ENCODE results near the gene OR2Z1.

Gene OR2Z1

GRCh38 chr19:8721334-8721733 is at the start of gene OR2Z1:
TSS of gene OR2Z1 (plus strand) at chr19:8721634. CDS start at chr19:8731029, 9,395 bp downstream.
- intact Hi-C loops (cut with DNase I): no loop called here
- DNase-seq: no peak

- intact Hi-C loops (cut with DNase I): no loop called here
- DNase-seq: no peak
Observed at GRCh38 chr19:8673276-8673891, 48.0 kb upstream of the OR2Z1 start.

- intact Hi-C loops (cut with DNase I): no loop called here
- no peak for DNase-seq
Observed at GRCh38 chr19:8675066-8675465, 46.4 kb upstream of the OR2Z1 start.

GRCh38 chr19:8678244-8678807 is 43.1 kb upstream of the OR2Z1 start:
- intact Hi-C loops (cut with DNase I): no loop called here

GRCh38 chr19:8680676-8681344 is 40.6 kb upstream of the OR2Z1 start:
- intact Hi-C loops (cut with DNase I): no loop called here
- no peak for DNase-seq

More at GRCh38 chr19:8678244-8678807, 43.1 kb upstream of the OR2Z1 start:
- no peak for DNase-seq

GRCh38 chr19:8681345-8682029 is 39.9 kb upstream of the OR2Z1 start:
- intact Hi-C loops (cut with DNase I): no loop called here
- no peak for DNase-seq

- DNase-seq: no peak
- intact Hi-C loops (cut with DNase I): no loop called here
Observed at GRCh38 chr19:8682472-8682871, 39.0 kb upstream of the OR2Z1 start.

- no peak for DNase-seq
- intact Hi-C loops (cut with DNase I): no loop called here
Observed at GRCh38 chr19:8682931-8683330, 38.5 kb upstream of the OR2Z1 start.

- DNase-seq: peak in 1 of 42 donors; percentile 10
- intact Hi-C loops (cut with DNase I): no loop called here
Observed at GRCh38 chr19:8684001-8684902, 37.2 kb upstream of the OR2Z1 start.

GRCh38 chr19:8686549-8686948 is 34.9 kb upstream of the OR2Z1 start:
- DNase-seq: peak in 1 of 42 donors; percentile 9
- intact Hi-C loops (cut with DNase I): no loop called here

- peak in 1 of 42 donors; percentile 25 for DNase-seq
- intact Hi-C loops (cut with DNase I): no loop called here
Observed at GRCh38 chr19:8688930-8689329, 32.5 kb upstream of the OR2Z1 start.

GRCh38 chr19:8690753-8691539 is 30.5 kb upstream of the OR2Z1 start:
- no peak for DNase-seq
- intact Hi-C loops (cut with DNase I): no loop called here

GRCh38 chr19:8695501-8695900 is 25.9 kb upstream of the OR2Z1 start:
- intact Hi-C loops (cut with DNase I): no loop called here

GRCh38 chr19:8695911-8696310 is 25.5 kb upstream of the OR2Z1 start:
- DNase-seq: no peak
- intact Hi-C loops (cut with DNase I): no loop called here

More at GRCh38 chr19:8695501-8695900, 25.9 kb upstream of the OR2Z1 start:
- DNase-seq: no peak

- intact Hi-C loops (cut with DNase I): no loop called here
- DNase-seq: no peak
Observed at GRCh38 chr19:8696993-8697392, 24.4 kb upstream of the OR2Z1 start.

- intact Hi-C loops (cut with DNase I): no loop called here
- DNase-seq: no peak
Observed at GRCh38 chr19:8697671-8698432, 23.6 kb upstream of the OR2Z1 start.

- intact Hi-C loops (cut with DNase I): no loop called here
- no peak for DNase-seq
Observed at GRCh38 chr19:8698433-8699063, 22.9 kb upstream of the OR2Z1 start, which contains the start of gene ACTL9. TSS of gene ACTL9 (minus strand) at chr19:8698795. CDS start at chr19:8698701, 94 bp downstream.

Measured in head of caudate nucleus (tissue), 42 donors.